Heart right ventricle (tissue), 16 donors: ENCODE measurements around the gene ASXL3. TPM values are rescaled to one million over a fixed set of nuclear protein-coding genes. Genes with fewer than 3 reads are reported as not detected.

Experiments
- ATAC-seq, 8 donors: fragments of 200-7000 bp; cut with Tn5 transposase; one replicate each; pipeline ENCODE4 v1.9.1; 2020; ENCODE audit warnings: mild to moderate bottlenecking in 8 of 8, moderate library complexity in 8 of 8, moderate number of reproducible peaks in 1 of 8
- DNase-seq, 2 donors: peaks; one replicate each; pipeline ENCODE4 v3.0.0-alpha.2; 2020
- H3K27ac ChIP-seq, 10 donors: fragments of 200-600 bp; sonication (generic) in 2 of 10; one replicate each; pipeline versions ENCODE4 v1.5.0 to v1.8.0; 2020 to 2022; ENCODE audit warnings: mild to moderate bottlenecking in 3 of 10
- H3K27me3 ChIP-seq, 7 donors: fragments of 200-600 bp; one replicate each; pipeline ENCODE4 v1.8.0; 2021 to 2022; ENCODE audit warnings: mild to moderate bottlenecking in 2 of 7
- H3K36me3 ChIP-seq, 9 donors: fragments of 200-600 bp; sonication (generic) in 1 of 9; one replicate each; pipeline versions ENCODE4 v1.5.0 to v1.8.0; 2020 to 2022; ENCODE audit warnings: mild to moderate bottlenecking in 2 of 9
- H3K4me1 ChIP-seq, 9 donors: fragments of 200-600 bp; sonication (generic) in 1 of 9; one replicate each; pipeline versions ENCODE4 v1.5.0 to v1.8.0; 2020 to 2022; ENCODE audit warnings: mild to moderate bottlenecking in 4 of 9
- H3K4me3 ChIP-seq, 10 donors: fragments of 200-600 bp; sonication (generic) in 2 of 10; one replicate each; pipeline versions ENCODE4 v1.5.0 to v1.8.0; 2020 to 2022; ENCODE audit warnings: mild to moderate bottlenecking in 7 of 10, moderate library complexity in 2 of 10
- H3K9me3 ChIP-seq, 11 donors: fragments of 200-600 bp in 10 of 11; sonication (generic) in 2 of 11; one replicate each; pipeline versions ENCODE4 v1.5.0 to v1.8.0; 2013 to 2022; ENCODE audit warnings: mild to moderate bottlenecking in 2 of 11, control low read depth in 1 of 11, moderate library complexity in 1 of 11
- WGBS, 2 donors: extraction: QIAGEN DNeasy Blood & Tissue Kit; methylation state at CpG; one replicate each; pipeline ENCODE4 v1.1.7; 2013; ENCODE audit warnings: inconsistent platforms in 1 of 2; 5-methylcytosine and 5-hydroxymethylcytosine counted together
- intact Hi-C, 10 donors: fragments of 100-400 bp; cut with DNase I; formaldehyde crosslinking; loops; one replicate each; pipeline versions ENCODE4 v1.11.1 to v1.14.2; 2022
- polyA plus RNA-seq, 2 donors: library from polyadenylated mRNA; stranded (reverse); fragments of 200-250 nt; gene quantifications; one replicate each; pipeline ENCODE4 v1.2.3, GENCODE V29; 2013
- total RNA-seq, 10 donors: library from RNA; stranded (reverse); fragmentation: NEBNext Ultra II Directional in 3 of 10; extraction: Animal tissue kit (Norgen Biotek cat#: 25700) in 3 of 10; gene quantifications; one replicate each; pipeline versions ENCODE4 v1.2.1 to v1.2.4, GENCODE V29; 2021 to 2023
- TF ChIP-seq, protein P1 (sequence below), 9 donors: fragments of 200-600 bp; sonication (generic) in 2 of 9; IDR thresholded peaks; one replicate each; pipeline versions ENCODE4 v1.5.0 to v1.8.0; 2021 to 2022; ENCODE audit warnings: antibody characterized with exemption in 9 of 9, mild to moderate bottlenecking in 5 of 9, moderate library complexity in 1 of 9
- donor health status: Arrhythmogenic right ventricular cardiomyopathy.
- donor health status: ischemic (EF 13 %, LVEDD 7.1; RV severe dilation, severe dysfunction).
- donor health status: healthy with polysubstance abuse.
- donor health status: DM: no; HTN: yes; CAD: no.
- donor health status: DM: no; HTN: no; CAD: no.
- donor health status: ischemic (EF 25% LVEDD 6.9; RV normal size, moderate dysfunction).
- donor health status: ischemic (EF 25% LVEDD 5.7; RV mildly dilated, moderate dysfunction).
- donor health status: healthy.
- donor health status: DM: yes; HTN: yes; CAD: no.
- donor health status: Ischemic cardiomyopathy.
- donor health status: ischemic (EF 35%, LVEDD 5.7; RV mildly dilated, moderate dysfunction).
- donor health status: nonischemic (EF 11% LVEDD 7.7; RV severe dilation, severe dysfunction).
- donor health status: DM: yes; HTN: yes; CAD: no.
- donor health status: PGD.
- donor health status: ischemic (EF 29% LVEDD 5.4; RV normal size, mild dysfunction).
- donor health status: nonischemic (EF 23%, LVEDD 6.1; RV moderate dilation, normal function).

Gene ASXL3
- total and polyA plus RNA-seq, 12 donors = 0.12 to 8.1 (median 4.3) TPM

DNA sequence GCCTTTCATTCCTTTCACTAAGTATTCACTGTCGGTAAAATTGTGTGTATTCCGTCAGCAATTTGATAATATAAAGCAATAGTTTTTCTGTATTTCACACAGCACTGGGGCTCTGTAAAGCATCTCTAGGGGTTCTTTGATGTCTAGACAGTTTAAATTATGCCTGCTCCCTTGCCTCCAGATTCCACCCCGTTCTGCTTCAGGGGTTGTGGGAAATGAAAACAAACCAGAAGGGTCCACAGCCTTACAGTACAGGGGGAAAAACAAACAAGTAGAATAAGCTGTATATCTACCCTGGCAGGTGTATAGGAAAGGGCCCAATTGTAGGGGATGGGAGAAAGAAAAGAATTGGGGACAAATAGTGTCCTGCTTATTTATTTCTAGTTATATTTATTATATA is 63.1 kb downstream of the ASXL3 start:
- DNase-seq (no peak), ATAC-seq (no peak)
- H3K4me3 ChIP-seq = no peak overlapping the region
- TF ChIP-seq, protein P1, sequence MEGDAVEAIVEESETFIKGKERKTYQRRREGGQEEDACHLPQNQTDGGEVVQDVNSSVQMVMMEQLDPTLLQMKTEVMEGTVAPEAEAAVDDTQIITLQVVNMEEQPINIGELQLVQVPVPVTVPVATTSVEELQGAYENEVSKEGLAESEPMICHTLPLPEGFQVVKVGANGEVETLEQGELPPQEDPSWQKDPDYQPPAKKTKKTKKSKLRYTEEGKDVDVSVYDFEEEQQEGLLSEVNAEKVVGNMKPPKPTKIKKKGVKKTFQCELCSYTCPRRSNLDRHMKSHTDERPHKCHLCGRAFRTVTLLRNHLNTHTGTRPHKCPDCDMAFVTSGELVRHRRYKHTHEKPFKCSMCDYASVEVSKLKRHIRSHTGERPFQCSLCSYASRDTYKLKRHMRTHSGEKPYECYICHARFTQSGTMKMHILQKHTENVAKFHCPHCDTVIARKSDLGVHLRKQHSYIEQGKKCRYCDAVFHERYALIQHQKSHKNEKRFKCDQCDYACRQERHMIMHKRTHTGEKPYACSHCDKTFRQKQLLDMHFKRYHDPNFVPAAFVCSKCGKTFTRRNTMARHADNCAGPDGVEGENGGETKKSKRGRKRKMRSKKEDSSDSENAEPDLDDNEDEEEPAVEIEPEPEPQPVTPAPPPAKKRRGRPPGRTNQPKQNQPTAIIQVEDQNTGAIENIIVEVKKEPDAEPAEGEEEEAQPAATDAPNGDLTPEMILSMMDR (IDR thresholded peaks at IDR 0.05) = no peak
- H3K9me3 ChIP-seq = no peaks in the 10 kb centered on the region
- H3K27ac ChIP-seq = no peak overlapping the region
- intact Hi-C loops = no loop called here
- no peaks in the 10 kb centered on the region for H3K27me3 ChIP-seq
- no peaks in the 10 kb centered on the region for H3K36me3 ChIP-seq
- H3K4me1 ChIP-seq = no peaks in the 10 kb centered on the region
- WGBS, 2 donors = 79 to 82% methylated on average over 3 of the region's 3 CpGs

DNA sequence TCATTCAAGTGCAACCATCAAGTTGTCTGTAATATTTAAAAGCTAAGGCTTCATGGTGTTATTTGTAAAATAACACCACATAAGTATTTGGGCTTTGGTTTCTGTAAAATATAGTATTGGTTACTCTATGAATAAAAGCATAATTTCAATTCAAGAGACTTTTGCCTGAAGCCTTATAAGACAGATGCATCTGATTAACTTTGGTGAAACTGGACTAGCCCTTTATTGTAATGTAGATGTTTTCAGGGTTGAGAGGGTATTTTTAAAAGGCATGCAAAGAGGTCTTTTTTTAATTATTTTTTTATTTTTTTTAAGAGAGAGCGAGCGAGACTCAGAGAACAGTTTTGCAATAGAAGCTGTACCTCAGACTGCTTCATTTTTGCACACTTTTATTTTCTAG is 66.5 kb downstream of the ASXL3 start:
- no peaks in the 10 kb centered on the region for H3K9me3 ChIP-seq
- no peak overlapping the region for H3K27ac ChIP-seq
- 94 to 100% methylated on average over 2 of the region's 2 CpGs for WGBS, 2 donors
- TF ChIP-seq, protein P1 (IDR thresholded peaks at IDR 0.05) = no peak
- DNase-seq = no peak
- no peaks in the 10 kb centered on the region for H3K36me3 ChIP-seq
- ATAC-seq = no peak
- H3K27me3 ChIP-seq = no peaks in the 10 kb centered on the region
- no peak overlapping the region for H3K4me3 ChIP-seq
- intact Hi-C loops = no loop called here
- no peaks in the 10 kb centered on the region for H3K4me1 ChIP-seq

DNA sequence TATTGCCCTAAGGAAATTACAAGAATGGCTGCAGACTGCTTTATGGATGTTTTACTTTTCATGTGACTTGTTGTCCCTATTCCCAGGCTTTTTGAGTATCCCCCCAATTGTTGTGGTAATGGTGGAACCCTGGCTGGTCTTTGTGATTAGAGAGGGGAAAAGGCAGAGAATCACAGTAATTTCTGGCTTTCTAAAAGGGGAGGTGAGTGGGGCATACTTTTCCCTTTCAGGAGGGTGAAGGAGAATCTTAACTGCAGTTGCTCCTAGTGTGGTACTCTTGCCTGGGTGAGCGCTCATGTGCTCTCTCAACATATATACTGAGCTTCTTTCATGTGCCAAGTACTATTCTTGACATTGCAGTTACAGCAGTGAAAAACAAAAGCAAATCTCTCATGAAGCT is 69.3 kb downstream of the ASXL3 start:
- no peak overlapping the region for H3K27ac ChIP-seq
- H3K4me1 ChIP-seq = no peaks in the 10 kb centered on the region
- ATAC-seq (no peak), DNase-seq (no peak)
- H3K9me3 ChIP-seq = no peaks in the 10 kb centered on the region
- 94 to 96% methylated on average over 1 of the region's 1 CpG for WGBS, 2 donors
- no peak overlapping the region for H3K4me3 ChIP-seq
- H3K27me3 ChIP-seq = no peaks in the 10 kb centered on the region
- no peaks in the 10 kb centered on the region for H3K36me3 ChIP-seq
- TF ChIP-seq, protein P1 (IDR thresholded peaks at IDR 0.05) = no peak
- intact Hi-C loops = no loop called here

DNA sequence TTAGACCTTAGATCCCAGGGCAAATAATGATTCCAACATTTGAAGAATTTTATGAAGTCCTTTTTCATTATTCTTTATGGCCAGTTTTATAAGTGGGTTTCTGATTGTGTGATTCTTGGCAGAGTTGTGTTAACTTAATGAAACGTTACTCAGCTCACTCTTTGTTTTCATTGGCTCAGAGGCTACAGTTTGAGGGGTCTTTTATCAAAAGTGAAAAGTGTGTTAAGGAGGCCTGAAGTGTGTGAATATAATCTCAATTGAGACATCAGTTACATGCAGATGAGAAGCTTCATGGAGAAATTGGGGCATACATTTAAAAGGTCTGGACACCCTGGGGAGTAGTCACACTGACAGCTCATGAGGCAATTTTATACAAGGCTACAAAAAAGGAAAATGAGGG is 74.6 kb downstream of the ASXL3 start:
- Histone ChIP-seq H3K36me3 (no peaks in the 10 kb centered on the region), H3K4me1 (peaks cover 0 to 6% (median 0%) of the 10 kb centered on the region in 9 donors), H3K4me3 (no peak overlapping the region), H3K27ac (no peak overlapping the region), H3K9me3 (no peaks in the 10 kb centered on the region), H3K27me3 (no peaks in the 10 kb centered on the region)
- ATAC-seq (no peak), DNase-seq (no peak)
- TF ChIP-seq, protein P1 (IDR thresholded peaks at IDR 0.05) = no peak
- intact Hi-C loops = no loop called here
- 43 to 46% methylated on average over 1 of the region's 1 CpG for WGBS, 2 donors

DNA sequence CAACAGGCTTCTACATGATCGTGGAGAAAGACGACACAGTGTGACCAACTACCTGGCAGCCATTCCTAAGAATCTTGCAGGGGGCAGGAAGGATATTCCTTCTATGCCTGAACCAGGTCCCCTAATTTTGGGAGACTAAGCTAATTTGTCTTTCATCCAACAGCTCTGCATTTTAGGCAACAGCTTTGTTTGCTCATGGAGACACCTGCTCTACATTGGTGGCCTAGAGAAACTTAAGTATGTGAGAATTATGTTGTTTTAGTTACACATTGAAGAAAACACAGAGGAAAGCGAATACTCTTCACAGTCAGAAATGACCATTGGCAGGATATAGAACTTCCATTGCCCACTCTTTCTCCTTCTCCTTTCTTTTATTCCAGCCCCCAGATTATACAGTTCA is 75.2 kb downstream of the ASXL3 start:
- peaks cover 0 to 10% (median 0%) of the 10 kb centered on the region in 9 donors for H3K4me1 ChIP-seq
- TF ChIP-seq, protein P1 (IDR thresholded peaks at IDR 0.05) = no peak
- no peaks in the 10 kb centered on the region for H3K27me3 ChIP-seq
- H3K9me3 ChIP-seq = no peaks in the 10 kb centered on the region
- no peak overlapping the region for H3K27ac ChIP-seq
- intact Hi-C loops = no loop called here
- H3K4me3 ChIP-seq = no peak overlapping the region
- H3K36me3 ChIP-seq = no peaks in the 10 kb centered on the region
- no peak for DNase-seq
- WGBS, 2 donors = 73 to 82% methylated on average over 3 of the region's 3 CpGs
- no peak for ATAC-seq
